Measurements from ENCODE around the gene LRRC10B.

The LRRC10B gene

GRCh38 chr11:61496602-61497400, 11.7 kb upstream of the LRRC10B start:
- no peak overlapping the region for H3K27ac ChIP-seq (ENCODE audit: insufficient read depth, low read depth, low read length, poor library complexity, severe bottlenecking)
- H3K4me3 ChIP-seq (ENCODE audit: insufficient read depth, low read depth, low read length): no peak overlapping the region
- 91 to 94% methylated on average over 15 of the region's 15 CpGs for WGBS, 2 experiments
- no peaks in the 10 kb centered on the region for H3K36me3 ChIP-seq (ENCODE audit: control insufficient read depth, insufficient read depth, low read length)
- no peaks in the 10 kb centered on the region for H3K27me3 ChIP-seq (ENCODE audit: control insufficient read depth, insufficient read depth, low read length, poor library complexity, severe bottlenecking)
- no peaks in the 10 kb centered on the region for H3K9me3 ChIP-seq (ENCODE audit: control insufficient read depth, low read length)
- no peaks in the 10 kb centered on the region for H3K4me1 ChIP-seq (ENCODE audit: control insufficient read depth, insufficient read depth, low read length)

GRCh38 chr11:61497473-61497872, 11.1 kb upstream of the LRRC10B start:
- H3K27me3 ChIP-seq (ENCODE audit: control insufficient read depth, insufficient read depth, low read length, poor library complexity, severe bottlenecking): no peaks in the 10 kb centered on the region

GRCh38 chr11:61497876-61498275, 10.7 kb upstream of the LRRC10B start:
- Histone ChIP-seq H3K4me1 (ENCODE audit: control insufficient read depth, insufficient read depth, low read length) (no peaks in the 10 kb centered on the region), H3K36me3 (ENCODE audit: control insufficient read depth, insufficient read depth, low read length) (no peaks in the 10 kb centered on the region), H3K9me3 (ENCODE audit: control insufficient read depth, low read length) (no peaks in the 10 kb centered on the region), H3K27ac (ENCODE audit: insufficient read depth, low read depth, low read length, poor library complexity, severe bottlenecking) (no peak overlapping the region), H3K4me3 (ENCODE audit: insufficient read depth, low read depth, low read length) (no peak overlapping the region), H3K27me3 (ENCODE audit: control insufficient read depth, insufficient read depth, low read length, poor library complexity, severe bottlenecking) (no peaks in the 10 kb centered on the region)
- 88 to 90% methylated on average over 9 of the region's 9 CpGs for WGBS, 2 experiments

More at GRCh38 chr11:61497473-61497872, 11.1 kb upstream of the LRRC10B start:
- no peak overlapping the region for H3K4me3 ChIP-seq (ENCODE audit: insufficient read depth, low read depth, low read length)
- no peaks in the 10 kb centered on the region for H3K9me3 ChIP-seq (ENCODE audit: control insufficient read depth, low read length)
- no peaks in the 10 kb centered on the region for H3K36me3 ChIP-seq (ENCODE audit: control insufficient read depth, insufficient read depth, low read length)
- H3K4me1 ChIP-seq (ENCODE audit: control insufficient read depth, insufficient read depth, low read length): no peaks in the 10 kb centered on the region
- no peak overlapping the region for H3K27ac ChIP-seq (ENCODE audit: insufficient read depth, low read depth, low read length, poor library complexity, severe bottlenecking)
- 92 to 97% methylated on average over 2 of the region's 2 CpGs for WGBS, 2 experiments

- no peaks in the 10 kb centered on the region for H3K9me3 ChIP-seq (ENCODE audit: control insufficient read depth, low read length)
- 83 to 84% methylated on average over 15 of the region's 15 CpGs for WGBS, 2 experiments
- H3K27me3 ChIP-seq (ENCODE audit: control insufficient read depth, insufficient read depth, low read length, poor library complexity, severe bottlenecking): no peaks in the 10 kb centered on the region
- no peak overlapping the region for H3K27ac ChIP-seq (ENCODE audit: insufficient read depth, low read depth, low read length, poor library complexity, severe bottlenecking)
- no peak overlapping the region for H3K4me3 ChIP-seq (ENCODE audit: insufficient read depth, low read depth, low read length)
- no peaks in the 10 kb centered on the region for H3K4me1 ChIP-seq (ENCODE audit: control insufficient read depth, insufficient read depth, low read length)
- no peaks in the 10 kb centered on the region for H3K36me3 ChIP-seq (ENCODE audit: control insufficient read depth, insufficient read depth, low read length)
These were observed 9.7 kb upstream of the LRRC10B start for GRCh38 chr11:61498767-61499341.

- Histone ChIP-seq H3K36me3 (ENCODE audit: control insufficient read depth, insufficient read depth, low read length) (no peaks in the 10 kb centered on the region), H3K4me1 (ENCODE audit: control insufficient read depth, insufficient read depth, low read length) (peaks cover 1% of the 10 kb centered on the region), H3K9me3 (ENCODE audit: control insufficient read depth, low read length) (no peaks in the 10 kb centered on the region), H3K4me3 (ENCODE audit: insufficient read depth, low read depth, low read length) (no peak overlapping the region), H3K27ac (ENCODE audit: insufficient read depth, low read depth, low read length, poor library complexity, severe bottlenecking) (no peak overlapping the region), H3K27me3 (ENCODE audit: control insufficient read depth, insufficient read depth, low read length, poor library complexity, severe bottlenecking) (no peaks in the 10 kb centered on the region)
- 9 to 15% methylated on average over 11 to 12 of the region's 12 CpGs for WGBS, 2 experiments
These were observed 8.6 kb upstream of the LRRC10B start for GRCh38 chr11:61499816-61500491.

- WGBS, 2 experiments: 90 to 92% methylated on average over 1 of the region's 1 CpG
- Histone ChIP-seq H3K27ac (ENCODE audit: insufficient read depth, low read depth, low read length, poor library complexity, severe bottlenecking) (no peak overlapping the region), H3K27me3 (ENCODE audit: control insufficient read depth, insufficient read depth, low read length, poor library complexity, severe bottlenecking) (peaks cover 11% of the 10 kb centered on the region)
These were observed 6.0 kb upstream of the LRRC10B start for GRCh38 chr11:61502522-61502921.

GRCh38 chr11:61503135-61503770, 5.3 kb upstream of the LRRC10B start:
- H3K4me1 ChIP-seq (ENCODE audit: control insufficient read depth, insufficient read depth, low read length): peaks cover 22% of the 10 kb centered on the region
- 81 to 88% methylated on average over 8 of the region's 8 CpGs for WGBS, 2 experiments
- no peaks in the 10 kb centered on the region for H3K9me3 ChIP-seq (ENCODE audit: control insufficient read depth, low read length)
- no peaks in the 10 kb centered on the region for H3K36me3 ChIP-seq (ENCODE audit: control insufficient read depth, insufficient read depth, low read length)
- peaks cover 18% of the 10 kb centered on the region for H3K27me3 ChIP-seq (ENCODE audit: control insufficient read depth, insufficient read depth, low read length, poor library complexity, severe bottlenecking)
- H3K4me3 ChIP-seq (ENCODE audit: insufficient read depth, low read depth, low read length): no peak overlapping the region
- no peak overlapping the region for H3K27ac ChIP-seq (ENCODE audit: insufficient read depth, low read depth, low read length, poor library complexity, severe bottlenecking)

More at GRCh38 chr11:61502522-61502921, 6.0 kb upstream of the LRRC10B start:
- H3K9me3 ChIP-seq (ENCODE audit: control insufficient read depth, low read length): no peaks in the 10 kb centered on the region
- H3K36me3 ChIP-seq (ENCODE audit: control insufficient read depth, insufficient read depth, low read length): no peaks in the 10 kb centered on the region
- H3K4me1 ChIP-seq (ENCODE audit: control insufficient read depth, insufficient read depth, low read length): peaks cover 17% of the 10 kb centered on the region
- H3K4me3 ChIP-seq (ENCODE audit: insufficient read depth, low read depth, low read length): no peak overlapping the region

GRCh38 chr11:61505106-61505505, 3.4 kb upstream of the LRRC10B start:
- WGBS, 2 experiments: 76 to 85% methylated on average over 5 of the region's 5 CpGs
- Histone ChIP-seq H3K4me3 (ENCODE audit: insufficient read depth, low read depth, low read length) (no peak overlapping the region), H3K4me1 (ENCODE audit: control insufficient read depth, insufficient read depth, low read length) (peaks cover 28% of the 10 kb centered on the region), H3K9me3 (ENCODE audit: control insufficient read depth, low read length) (no peaks in the 10 kb centered on the region), H3K36me3 (ENCODE audit: control insufficient read depth, insufficient read depth, low read length) (no peaks in the 10 kb centered on the region), H3K27me3 (ENCODE audit: control insufficient read depth, insufficient read depth, low read length, poor library complexity, severe bottlenecking) (peaks cover 33% of the 10 kb centered on the region), H3K27ac (ENCODE audit: insufficient read depth, low read depth, low read length, poor library complexity, severe bottlenecking) (no peak overlapping the region)

GRCh38 chr11:61505640-61506155, 2.9 kb upstream of the LRRC10B start:
- Histone ChIP-seq H3K36me3 (ENCODE audit: control insufficient read depth, insufficient read depth, low read length) (no peaks in the 10 kb centered on the region), H3K9me3 (ENCODE audit: control insufficient read depth, low read length) (no peaks in the 10 kb centered on the region), H3K27me3 (ENCODE audit: control insufficient read depth, insufficient read depth, low read length, poor library complexity, severe bottlenecking) (peaks cover 39% of the 10 kb centered on the region), H3K4me1 (ENCODE audit: control insufficient read depth, insufficient read depth, low read length) (peaks cover 33% of the 10 kb centered on the region), H3K4me3 (ENCODE audit: insufficient read depth, low read depth, low read length) (no peak overlapping the region), H3K27ac (ENCODE audit: insufficient read depth, low read depth, low read length, poor library complexity, severe bottlenecking) (no peak overlapping the region)
- 52 to 57% methylated on average over 10 of the region's 10 CpGs for WGBS, 2 experiments

Measured in ectodermal cell (in vitro differentiated cells).